ENCODE data around the gene MYH10. TPM values are rescaled to one million over a fixed set of nuclear protein-coding genes. Genes with fewer than 3 reads are reported as not detected.

MYH10 gene
- total and polyA plus RNA-seq, 9 of the 15 experiments (the other 6 are each of a cell fraction or from before 2014, with no cell fraction given), result 16.3 to 95.3 (median 39.7) TPM

- no peak overlapping the region for H3K4me3 ChIP-seq
- DNase-seq (ENCODE audit: extremely low read depth in 1 of 4, low spot score in 3 of 4), result no peak
- in situ Hi-C loops (cut with MboI) (no loop called here), intact Hi-C loops (cut with micrococcal nuclease) (no loop called here)
- ChIA-PET POLR2A (interaction anchor here (0.8 to 2.5 kb wide), 3 partner anchors 10 to 531 kb away, joined by 3 to 12 read pairs (median 5); no protein-coding TSS in a partner anchor), CTCF (ENCODE audit: low intra/inter-chr PET ratio) (no interaction called here)
- H3K9me1 ChIP-seq (ENCODE audit: control insufficient read depth, insufficient read depth, low read length), result no peaks in the 10 kb centered on the region
- H3K36me3 ChIP-seq (ENCODE audit: control insufficient read depth, insufficient read depth, low read length), result no peaks in the 10 kb centered on the region
- 50% methylated on average over 7 of the region's 7 CpGs for WGBS (ENCODE audit: insufficient coverage, low coverage, missing lambda C conversion rate)
- BruUV-seq (replicated peaks), result no TSS peak
- H3K9ac ChIP-seq (ENCODE audit: insufficient read depth in 1 of 2, low read depth in 2 of 2, low read length in 2 of 2), result no peak overlapping the region; a peak in 1 of 4 replicates
- H2AFZ ChIP-seq (ENCODE audit: low read depth, low read length), result peak overlapping the region; percentile 62
- FAIRE-seq, result no peak
- no peak overlapping the region for H3K27ac ChIP-seq (ENCODE audit: extremely low read depth, low read depth, low read length)
- H3K27me3 ChIP-seq (ENCODE audit: control insufficient read depth in 2 of 2, insufficient read depth in 2 of 2, low read length in 2 of 2), result no peaks in the 10 kb centered on the region
- no peaks in the 10 kb centered on the region for H3K9me3 ChIP-seq (replicated peaks; ENCODE audit: control insufficient read depth, insufficient read depth, low read depth, low read length)
- TF ChIP-seq E2F3 (CRISPR knock-in tag; IDR thresholded peaks at IDR 0.05) (no peak), ZBTB49 (CRISPR knock-in tag; IDR thresholded peaks at IDR 0.05; ENCODE audit: borderline replicate concordance) (no peak), XRCC5 (IDR thresholded peaks at IDR 0.05; ENCODE audit: low read depth, low read length) (no peak), MEIS2 (IDR thresholded peaks at IDR 0.05; ENCODE audit: partially characterized antibody) (no peak), ZNF583 (CRISPR knock-in tag; IDR thresholded peaks at IDR 0.05) (no peak), LARP7 (IDR thresholded peaks at IDR 0.05) (no peak), ERF (CRISPR knock-in tag; IDR thresholded peaks at IDR 0.05) (no peak), MAZ (CRISPR knock-in tag; conservative IDR thresholded peaks at IDR 0.05 in 1 of 2, IDR thresholded peaks at IDR 0.05 in 1 of 2) (no peak), SIN3B (IDR thresholded peaks at IDR 0.05; ENCODE audit: low read depth) (no peak), FOXO4 (CRISPR knock-in tag; IDR thresholded peaks at IDR 0.05) (no peak), ZNF780A (CRISPR knock-in tag; IDR thresholded peaks at IDR 0.05) (no peak), XRCC3 (IDR thresholded peaks at IDR 0.05) (no peak), ZNF41 (CRISPR knock-in tag; conservative IDR thresholded peaks at IDR 0.05) (no peak), PRMT5 (CRISPR knock-in tag; IDR thresholded peaks at IDR 0.05) (no peak), THRB (CRISPR knock-in tag; conservative IDR thresholded peaks at IDR 0.05) (no peak), PKNOX1 (IDR thresholded peaks at IDR 0.05) (no peak), POLR2G (IDR thresholded peaks at IDR 0.05; ENCODE audit: low read depth, low read length) (no peak), SMARCA5 (IDR thresholded peaks at IDR 0.05) (no peak)
- H4K20me1 ChIP-seq (replicated peaks; ENCODE audit: control insufficient read depth, insufficient read depth, low read length), result no peaks in the 10 kb centered on the region
- peaks cover under 1% of the 10 kb centered on the region; the same call in 1 of the 3 replicates for H3K79me2 ChIP-seq (ENCODE audit: control insufficient read depth, insufficient read depth, low read length)
- H3K4me1 ChIP-seq (replicated peaks in 1 of 2; ENCODE audit: control insufficient read depth in 2 of 2, insufficient read depth in 2 of 2, low read length in 2 of 2), result peaks cover 0 to 2% of the 10 kb centered on the region in 2 experiments; a peak in 2 of 5 replicates
- no peak for ATAC-seq
- no peak overlapping the region for H3K4me2 ChIP-seq (ENCODE audit: insufficient read depth, low read length)
Observed at GRCh38 chr17:8430966-8431365, 199.6 kb downstream of the MYH10 start.

Measured in K562 (cell line).